Heart right ventricle (tissue), 16 donors: ENCODE measurements around the gene NPBWR2. TPM values are rescaled to one million over a fixed set of nuclear protein-coding genes. Genes with fewer than 3 reads are reported as not detected.

Experiments used
- ATAC-seq, 8 donors: fragments of 200-7000 bp; cut with Tn5 transposase; one replicate each; pipeline ENCODE4 v1.9.1; 2020; ENCODE audit warnings: mild to moderate bottlenecking in 8 of 8, moderate library complexity in 8 of 8, moderate number of reproducible peaks in 1 of 8
- DNase-seq, 2 donors: peaks; one replicate each; pipeline ENCODE4 v3.0.0-alpha.2; 2020
- H3K27ac ChIP-seq, 10 donors: fragments of 200-600 bp; sonication (generic) in 2 of 10; one replicate each; pipeline versions ENCODE4 v1.5.0 to v1.8.0; 2020 to 2022; ENCODE audit warnings: mild to moderate bottlenecking in 3 of 10
- H3K27me3 ChIP-seq, 7 donors: fragments of 200-600 bp; one replicate each; pipeline ENCODE4 v1.8.0; 2021 to 2022; ENCODE audit warnings: mild to moderate bottlenecking in 2 of 7
- H3K36me3 ChIP-seq, 9 donors: fragments of 200-600 bp; sonication (generic) in 1 of 9; one replicate each; pipeline versions ENCODE4 v1.5.0 to v1.8.0; 2020 to 2022; ENCODE audit warnings: mild to moderate bottlenecking in 2 of 9
- H3K4me1 ChIP-seq, 9 donors: fragments of 200-600 bp; sonication (generic) in 1 of 9; one replicate each; pipeline versions ENCODE4 v1.5.0 to v1.8.0; 2020 to 2022; ENCODE audit warnings: mild to moderate bottlenecking in 4 of 9
- H3K4me3 ChIP-seq, 10 donors: fragments of 200-600 bp; sonication (generic) in 2 of 10; one replicate each; pipeline versions ENCODE4 v1.5.0 to v1.8.0; 2020 to 2022; ENCODE audit warnings: mild to moderate bottlenecking in 7 of 10, moderate library complexity in 2 of 10
- H3K9me3 ChIP-seq, 11 donors: fragments of 200-600 bp in 10 of 11; sonication (generic) in 2 of 11; one replicate each; pipeline versions ENCODE4 v1.5.0 to v1.8.0; 2013 to 2022; ENCODE audit warnings: mild to moderate bottlenecking in 2 of 11, control low read depth in 1 of 11, moderate library complexity in 1 of 11
- WGBS, 2 donors: extraction: QIAGEN DNeasy Blood & Tissue Kit; methylation state at CpG; one replicate each; pipeline ENCODE4 v1.1.7; 2013; ENCODE audit warnings: inconsistent platforms in 1 of 2; 5-methylcytosine and 5-hydroxymethylcytosine counted together
- intact Hi-C, 10 donors: fragments of 100-400 bp; cut with DNase I; formaldehyde crosslinking; loops; one replicate each; pipeline versions ENCODE4 v1.11.1 to v1.14.2; 2022
- polyA plus RNA-seq, 2 donors: library from polyadenylated mRNA; stranded (reverse); fragments of 200-250 nt; gene quantifications; one replicate each; pipeline ENCODE4 v1.2.3, GENCODE V29; 2013
- total RNA-seq, 10 donors: library from RNA; stranded (reverse); fragmentation: NEBNext Ultra II Directional in 3 of 10; extraction: Animal tissue kit (Norgen Biotek cat#: 25700) in 3 of 10; gene quantifications; one replicate each; pipeline versions ENCODE4 v1.2.1 to v1.2.4, GENCODE V29; 2021 to 2023
- TF ChIP-seq, protein P1 (sequence below), 9 donors: fragments of 200-600 bp; sonication (generic) in 2 of 9; IDR thresholded peaks; one replicate each; pipeline versions ENCODE4 v1.5.0 to v1.8.0; 2021 to 2022; ENCODE audit warnings: antibody characterized with exemption in 9 of 9, mild to moderate bottlenecking in 5 of 9, moderate library complexity in 1 of 9
- donor health status: Arrhythmogenic right ventricular cardiomyopathy.
- donor health status: ischemic (EF 13 %, LVEDD 7.1; RV severe dilation, severe dysfunction).
- donor health status: healthy with polysubstance abuse.
- donor health status: DM: no; HTN: yes; CAD: no.
- donor health status: DM: no; HTN: no; CAD: no.
- donor health status: ischemic (EF 25% LVEDD 6.9; RV normal size, moderate dysfunction).
- donor health status: ischemic (EF 25% LVEDD 5.7; RV mildly dilated, moderate dysfunction).
- donor health status: healthy.
- donor health status: DM: yes; HTN: yes; CAD: no.
- donor health status: Ischemic cardiomyopathy.
- donor health status: ischemic (EF 35%, LVEDD 5.7; RV mildly dilated, moderate dysfunction).
- donor health status: nonischemic (EF 11% LVEDD 7.7; RV severe dilation, severe dysfunction).
- donor health status: DM: yes; HTN: yes; CAD: no.
- donor health status: PGD.
- donor health status: ischemic (EF 29% LVEDD 5.4; RV normal size, mild dysfunction).
- donor health status: nonischemic (EF 23%, LVEDD 6.1; RV moderate dilation, normal function).

Gene NPBWR2
- total and polyA plus RNA-seq, 12 donors = not detected

DNA sequence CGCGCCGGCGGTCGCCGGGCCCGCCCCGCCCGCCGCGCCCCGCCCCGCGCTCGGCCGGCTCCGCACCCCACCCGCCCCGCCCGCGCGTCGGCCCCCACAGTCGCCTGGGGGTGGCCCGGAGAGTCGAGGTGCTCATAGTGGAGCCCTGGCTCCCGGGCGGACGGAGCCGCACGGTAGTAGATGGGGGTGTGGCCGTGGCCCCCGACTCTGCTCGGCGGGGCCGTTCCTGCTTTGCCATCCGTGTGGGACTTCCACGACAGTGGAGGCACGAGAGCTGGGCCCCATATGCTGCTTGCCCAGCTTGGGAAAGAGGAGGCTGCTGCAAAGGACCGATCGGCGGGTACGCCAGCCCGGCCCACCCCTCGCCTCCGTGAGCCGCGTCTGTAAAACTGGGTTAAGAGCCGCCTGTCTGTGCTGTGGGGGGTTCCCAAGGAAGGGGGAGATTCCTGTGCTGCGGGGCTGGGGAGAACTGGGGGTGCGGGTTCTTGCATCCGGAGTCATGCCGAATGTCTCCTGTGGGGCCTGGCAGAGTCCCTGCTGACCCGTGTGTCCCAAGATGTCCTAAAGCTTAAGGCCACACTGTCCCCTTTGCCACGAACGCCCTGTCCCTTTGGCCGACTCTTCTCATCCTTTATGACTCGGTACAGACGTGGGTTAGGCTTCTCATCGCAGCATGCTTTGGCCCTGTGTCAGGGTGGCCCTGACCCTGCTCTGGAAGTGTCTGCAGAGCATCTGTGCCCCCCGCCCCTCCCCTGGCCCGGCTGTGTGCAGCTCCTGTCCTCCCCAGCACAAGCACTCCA, 27.2 kb downstream of the NPBWR2 start, which contains the start of gene OPRL1:
Gene OPRL1 (plus strand): TSS at position 70 of the 800 bp plus-strand sequence. CDS start 12,639 bp downstream, outside the sequence.
- Histone ChIP-seq H3K4me1 (peaks cover 16 to 62% (median 41%) of the 10 kb centered on the region in 9 donors), H3K9me3 (no peaks in the 10 kb centered on the region), H3K36me3 (peaks cover 0 to 12% (median 0%) of the 10 kb centered on the region in 9 donors), H3K27ac (peak within 1 kb of the TSS; percentile 67 to 95 (median 86)), H3K4me3 (peak within 1 kb of the TSS; percentile 57 to 94 (median 84)), H3K27me3 (peaks cover 0 to 17% (median 16%) of the 10 kb centered on the region in 7 donors)
- TF ChIP-seq, protein P1, sequence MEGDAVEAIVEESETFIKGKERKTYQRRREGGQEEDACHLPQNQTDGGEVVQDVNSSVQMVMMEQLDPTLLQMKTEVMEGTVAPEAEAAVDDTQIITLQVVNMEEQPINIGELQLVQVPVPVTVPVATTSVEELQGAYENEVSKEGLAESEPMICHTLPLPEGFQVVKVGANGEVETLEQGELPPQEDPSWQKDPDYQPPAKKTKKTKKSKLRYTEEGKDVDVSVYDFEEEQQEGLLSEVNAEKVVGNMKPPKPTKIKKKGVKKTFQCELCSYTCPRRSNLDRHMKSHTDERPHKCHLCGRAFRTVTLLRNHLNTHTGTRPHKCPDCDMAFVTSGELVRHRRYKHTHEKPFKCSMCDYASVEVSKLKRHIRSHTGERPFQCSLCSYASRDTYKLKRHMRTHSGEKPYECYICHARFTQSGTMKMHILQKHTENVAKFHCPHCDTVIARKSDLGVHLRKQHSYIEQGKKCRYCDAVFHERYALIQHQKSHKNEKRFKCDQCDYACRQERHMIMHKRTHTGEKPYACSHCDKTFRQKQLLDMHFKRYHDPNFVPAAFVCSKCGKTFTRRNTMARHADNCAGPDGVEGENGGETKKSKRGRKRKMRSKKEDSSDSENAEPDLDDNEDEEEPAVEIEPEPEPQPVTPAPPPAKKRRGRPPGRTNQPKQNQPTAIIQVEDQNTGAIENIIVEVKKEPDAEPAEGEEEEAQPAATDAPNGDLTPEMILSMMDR (IDR thresholded peaks at IDR 0.05) = no peak
- intact Hi-C loops = loop anchor here in 5 of 10 donors (5.0 kb wide), 2 partner anchors 37 to 42 kb away; no protein-coding TSS in a partner anchor
- DNase-seq (no peak), ATAC-seq (peak in 5 of 8 donors; percentile 3 to 43 (median 4))
- 6 to 8% methylated on average over 58 to 62 of the region's 62 CpGs for WGBS, 2 donors

DNA sequence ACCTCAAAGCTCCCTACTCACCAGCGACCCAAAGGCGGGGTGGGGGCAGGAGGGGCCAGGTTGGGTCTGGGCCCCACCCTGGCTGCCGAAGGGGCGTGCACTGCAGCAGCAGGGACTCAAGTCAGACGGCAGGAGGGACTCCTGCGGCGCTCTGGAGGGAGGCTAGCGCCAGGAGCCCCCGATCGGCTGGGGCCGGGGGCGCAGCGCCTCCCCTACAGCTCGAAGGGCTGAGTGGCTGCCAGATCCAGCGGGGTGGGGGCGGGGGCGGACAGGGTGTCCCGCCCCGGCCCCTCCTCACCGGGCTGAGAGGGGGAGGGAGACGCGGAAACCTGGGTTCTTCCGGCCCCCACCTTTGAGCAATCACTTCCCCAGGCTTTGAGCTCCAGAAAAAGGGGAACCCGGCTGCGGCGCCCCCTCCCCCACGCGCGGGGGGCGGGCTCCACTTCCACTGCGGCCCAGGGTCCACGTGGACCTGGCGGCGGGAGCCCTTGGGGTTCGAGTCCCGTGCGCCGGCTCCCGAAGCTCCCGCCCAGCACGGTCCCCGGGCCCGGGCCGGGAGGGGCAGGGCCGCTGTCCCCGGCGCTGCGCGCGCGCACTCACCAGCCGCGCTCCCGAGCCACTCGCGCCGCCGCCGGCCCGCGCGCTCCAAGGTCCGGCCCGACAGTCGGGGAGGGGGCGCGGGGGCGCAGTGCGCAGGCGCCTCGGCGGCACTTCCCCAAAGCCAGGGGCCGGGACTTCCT, 27.9 kb downstream of the NPBWR2 start, which contains the start of gene RGS19:
Gene RGS19 (minus strand): TSS at position 246 of the 740 bp plus-strand sequence. CDS start 2,632 bp downstream, outside the sequence.
- intact Hi-C loops = loop anchor here in 5 of 10 donors (5.0 kb wide), 2 partner anchors 38 to 43 kb away; no protein-coding TSS in a partner anchor
- Histone ChIP-seq H3K9me3 (no peaks in the 10 kb centered on the region), H3K27ac (peak within 1 kb of the TSS; percentile 67 to 95 (median 86)), H3K36me3 (peaks cover 0 to 19% (median 0%) of the 10 kb centered on the region in 9 donors), H3K4me3 (peak within 1 kb of the TSS; percentile 57 to 94 (median 84)), H3K27me3 (peaks cover 0 to 9% (median 8%) of the 10 kb centered on the region in 7 donors), H3K4me1 (peaks cover 16 to 58% (median 41%) of the 10 kb centered on the region in 9 donors)
- peak; percentile 76 to 83 for DNase-seq
- peak; percentile 19 to 75 (median 58) for ATAC-seq
- TF ChIP-seq, protein P1 (IDR thresholded peaks at IDR 0.05) = no peak
- 1 to 2% methylated on average over 27 to 73 of the region's 73 CpGs for WGBS, 2 donors

DNA sequence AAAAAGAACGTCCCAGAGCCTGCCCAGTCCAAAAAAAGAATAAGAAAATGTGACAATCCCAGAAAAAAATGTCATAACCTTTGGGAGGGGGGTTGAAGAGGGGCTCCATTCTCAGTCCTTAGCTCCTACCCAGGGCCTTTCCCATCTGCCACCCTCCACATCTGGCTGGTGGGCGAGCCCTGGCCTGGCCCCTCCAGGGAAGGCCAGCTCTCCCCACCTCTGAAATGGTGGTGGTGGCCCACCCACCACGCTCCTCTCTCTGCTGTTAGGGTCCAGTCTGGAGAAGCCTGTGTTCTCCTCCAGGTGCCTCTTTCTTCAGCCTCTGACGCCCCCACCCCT, 28.5 kb downstream of the NPBWR2 start:
- H3K27ac ChIP-seq = peak overlapping the region in 9 of 10 donors; percentile 67 to 95 (median 84)
- peaks cover 12 to 53% (median 36%) of the 10 kb centered on the region in 9 donors for H3K4me1 ChIP-seq
- TF ChIP-seq, protein P1 (IDR thresholded peaks at IDR 0.05) = no peak
- ATAC-seq (no peak), DNase-seq (no peak)
- intact Hi-C loops = no loop called here
- H3K36me3 ChIP-seq = peaks cover 0 to 25% (median 0%) of the 10 kb centered on the region in 9 donors
- peaks cover 0 to 4% (median 3%) of the 10 kb centered on the region in 7 donors for H3K27me3 ChIP-seq
- H3K4me3 ChIP-seq = peak overlapping the region; percentile 57 to 94 (median 84)
- 31 to 47% methylated on average over 4 of the region's 4 CpGs for WGBS, 2 donors
- no peaks in the 10 kb centered on the region for H3K9me3 ChIP-seq
